Hepatocyte (in vitro differentiated cells): Measurements from ENCODE around the gene IDH2. TPM values are rescaled to one million over a fixed set of nuclear protein-coding genes. Genes with fewer than 3 reads are reported as not detected.

Source experiments
- DNase-seq: peaks from one replicate; pipeline ENCODE4 v3.0.0-alpha.2; 2016; ENCODE audit warnings: low spot score
- H2AFZ ChIP-seq: fragments of 200-600 bp; sonication (generic); 2 replicates; pipeline ENCODE4 v1.6.0; 2016; ENCODE audit warnings: antibody characterized with exemption, mild to moderate bottlenecking
- H3K27ac ChIP-seq: fragments of 200-600 bp; sonication (generic); 2 replicates; pipeline ENCODE4 v1.5.1; 2016; ENCODE audit warnings: mild to moderate bottlenecking
- H3K27me3 ChIP-seq: fragments of 200-600 bp; sonication (generic); 2 replicates; pipeline ENCODE4 v1.6.1; 2016
- H3K36me3 ChIP-seq: fragments of 200-600 bp; sonication (generic); replicated peaks from 2 replicates; pipeline ENCODE4 v1.5.1; 2016; ENCODE audit warnings: low read depth; ENCODE audit not compliant: insufficient read depth
- H3K4me1 ChIP-seq: fragments of 200-600 bp; sonication (generic); 2 replicates; pipeline ENCODE4 v1.5.1; 2016; ENCODE audit warnings: mild to moderate bottlenecking, moderate library complexity; ENCODE audit not compliant: insufficient read depth
- H3K4me2 ChIP-seq: fragments of 200-600 bp; sonication (generic); 2 replicates; pipeline ENCODE4 v1.6.0; 2016
- H3K4me3 ChIP-seq: fragments of 200-600 bp; sonication (generic); 2 replicates; pipeline ENCODE4 v1.5.1; 2016; ENCODE audit warnings: mild to moderate bottlenecking
- H3K79me2 ChIP-seq: fragments of 200-600 bp; sonication (generic); 2 replicates; pipeline ENCODE4 v1.6.0; 2017; ENCODE audit warnings: mild to moderate bottlenecking
- H3K9me2 ChIP-seq: fragments of 200-600 bp; sonication (generic); replicated peaks from 2 replicates; pipeline ENCODE4 v1.6.0; 2017; ENCODE audit warnings: mild to moderate bottlenecking; ENCODE audit not compliant: insufficient read depth
- H3K9me3 ChIP-seq: fragments of 200-600 bp; sonication (generic); 2 replicates; pipeline ENCODE4 v1.5.1; 2016; ENCODE audit warnings: low read depth, mild to moderate bottlenecking
- H4K20me1 ChIP-seq: fragments of 200-600 bp; sonication (generic); 2 replicates; pipeline ENCODE4 v1.6.0; 2016; ENCODE audit warnings: mild to moderate bottlenecking; ENCODE audit not compliant: insufficient read depth, poor library complexity, severe bottlenecking
- CTCF ChIP-seq: fragments of 200-600 bp; sonication (generic); IDR thresholded peaks from 2 replicates; pipeline ENCODE4 v1.5.1; 2016; ENCODE audit warnings: antibody characterized with exemption, mild to moderate bottlenecking; ENCODE audit not compliant: poor library complexity
- EZH2 ChIP-seq: fragments of 200-600 bp; sonication (generic); IDR thresholded peaks from 2 replicates; pipeline ENCODE4 v1.6.1; 2016; ENCODE audit warnings: antibody characterized with exemption, mild to moderate bottlenecking, borderline replicate concordance
- EZH2phosphoT487 ChIP-seq: fragments of 200-600 bp; sonication (generic); IDR thresholded peaks from one replicate; pipeline ENCODE4 v1.6.1; 2018; ENCODE audit warnings: antibody characterized with exemption, mild to moderate bottlenecking, low read depth, moderate library complexity; ENCODE audit not compliant: unreplicated experiment, severe bottlenecking
- WGBS: methylation state at CpG from one replicate; pipeline ENCODE4 v1.1.6; 2016; ENCODE audit warnings: low lambda C conversion rate; ENCODE audit errors: missing lambda C conversion rate; 5-methylcytosine and 5-hydroxymethylcytosine counted together
- polyA plus RNA-seq: library from polyadenylated mRNA; unstranded; fragments of >200 nt; fragmentation: Nextera tagmentation; extraction: Ambion mirVana; gene quantifications from 2 replicates; pipeline ENCODE4 v1.2.1, GENCODE V29; 2016
- total RNA-seq: library from RNA; depleted of rRNA; stranded (reverse); fragments of >200 nt; gene quantifications from 2 replicates; pipeline ENCODE4 v1.2.3, GENCODE V29; 2014

Gene IDH2
- total and polyA plus RNA-seq, 2 experiments from 2014 or later: 163 to 327 TPM

- 92% methylated on average over 5 of the region's 5 CpGs for WGBS
- no peaks in the 10 kb centered on the region for H3K4me1 ChIP-seq
Observed at GRCh38 chr15:90132437-90132836, 30.2 kb upstream of the IDH2 start.

DNA sequence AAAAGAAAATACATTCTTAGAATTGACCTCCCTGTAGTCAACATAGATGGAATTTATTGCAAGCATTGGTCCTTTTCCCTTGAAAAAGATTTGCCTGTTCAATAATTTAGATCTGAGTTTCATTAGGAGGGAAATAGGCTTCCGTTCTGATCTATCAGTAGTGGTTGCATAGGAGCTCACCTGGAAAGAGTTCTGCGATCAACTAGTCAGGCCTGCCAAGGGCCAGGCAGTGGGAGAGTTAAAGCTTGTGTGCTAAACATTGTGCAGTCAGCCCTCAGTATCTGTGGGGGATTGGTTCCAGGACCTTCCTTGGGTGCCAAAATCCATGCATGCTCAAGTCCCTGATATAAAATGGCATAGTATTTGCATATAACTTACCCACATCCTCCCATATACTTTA, 29.6 kb upstream of the IDH2 start:
- Histone ChIP-seq H3K9me3 (no peaks in the 10 kb centered on the region), H3K4me1 (peaks cover 3% of the 10 kb centered on the region), H3K4me3 (no peak overlapping the region), H3K4me2 (no peak overlapping the region), H2AFZ (no peak overlapping the region), H3K79me2 (no peaks in the 10 kb centered on the region), H3K27ac (no peak overlapping the region), H3K9me2 (no peaks in the 10 kb centered on the region), H3K27me3 (no peaks in the 10 kb centered on the region), H4K20me1 (no peaks in the 10 kb centered on the region), H3K36me3 (no peaks in the 10 kb centered on the region)
- 84% methylated on average over 2 of the region's 2 CpGs for WGBS
- DNase-seq: no peak
- no peak for TF ChIP-seq CTCF
- no peak for TF ChIP-seq EZH2
- TF ChIP-seq EZH2phosphoT487: no peak

More at GRCh38 chr15:90132437-90132836, 30.2 kb upstream of the IDH2 start:
- Histone ChIP-seq H4K20me1 (no peaks in the 10 kb centered on the region), H3K27ac (no peak overlapping the region), H3K79me2 (no peaks in the 10 kb centered on the region), H2AFZ (no peak overlapping the region), H3K27me3 (no peaks in the 10 kb centered on the region), H3K4me2 (no peak overlapping the region), H3K4me3 (no peak overlapping the region), H3K9me2 (no peaks in the 10 kb centered on the region), H3K36me3 (no peaks in the 10 kb centered on the region), H3K9me3 (no peaks in the 10 kb centered on the region)
- TF ChIP-seq CTCF (no peak), EZH2phosphoT487 (no peak), EZH2 (no peak)
- DNase-seq: no peak

DNA sequence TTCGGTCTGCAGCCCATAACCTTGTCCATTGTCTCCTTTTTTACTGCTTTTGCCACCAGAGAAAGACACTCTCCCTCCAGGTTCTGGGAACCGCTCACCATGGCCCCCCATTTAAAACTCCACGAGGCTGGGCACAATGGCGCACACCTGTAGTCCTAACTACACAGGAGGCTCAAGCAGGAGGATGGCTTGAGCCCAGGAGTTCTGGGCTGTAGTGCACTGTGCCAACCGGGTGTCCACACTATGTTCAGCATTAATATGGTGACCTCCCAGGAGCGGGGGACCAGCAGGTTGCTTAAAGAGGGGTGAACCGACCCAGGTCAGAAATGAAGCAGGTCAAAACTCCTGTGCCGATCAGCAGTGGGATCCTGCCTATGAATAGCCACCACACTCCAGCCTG, 28.0 kb upstream of the IDH2 start:
- H3K79me2 ChIP-seq: no peaks in the 10 kb centered on the region
- WGBS: 99% methylated on average over 8 of the region's 8 CpGs

More for the DNA sequence above, 28.0 kb upstream of the IDH2 start:
- no peaks in the 10 kb centered on the region for H3K27me3 ChIP-seq
- TF ChIP-seq EZH2 (no peak), EZH2phosphoT487 (no peak), CTCF (no peak)
- H3K36me3 ChIP-seq: no peaks in the 10 kb centered on the region
- H3K4me2 ChIP-seq: no peak overlapping the region
- no peak overlapping the region for H3K4me3 ChIP-seq
- no peaks in the 10 kb centered on the region for H3K9me3 ChIP-seq
- H2AFZ ChIP-seq: no peak overlapping the region
- no peaks in the 10 kb centered on the region for H4K20me1 ChIP-seq
- no peak for DNase-seq
- peaks cover 10% of the 10 kb centered on the region for H3K4me1 ChIP-seq
- no peak overlapping the region for H3K27ac ChIP-seq
- no peaks in the 10 kb centered on the region for H3K9me2 ChIP-seq
